ACHN (cell line): ENCODE measurements around the gene LEKR1.

Experiments
- DNase-seq: peaks from one replicate; pipeline ENCODE4 v3.0.0-alpha.2; 2015
- in situ Hi-C: cut with HindIII; loops from 2 replicates; pipeline ENCODE4 v1.10.0; 2017; ENCODE audit warnings: low sequenced_read_pairs, low pct_ligation_motif_present, low pct_unique_long_range_greater_than_20kb

Gene LEKR1

GRCh38 chr3:157063926-157064325 is 237.8 kb downstream of the LEKR1 start:
- in situ Hi-C loops = no loop called here
- DNase-seq = no peak

DNA sequence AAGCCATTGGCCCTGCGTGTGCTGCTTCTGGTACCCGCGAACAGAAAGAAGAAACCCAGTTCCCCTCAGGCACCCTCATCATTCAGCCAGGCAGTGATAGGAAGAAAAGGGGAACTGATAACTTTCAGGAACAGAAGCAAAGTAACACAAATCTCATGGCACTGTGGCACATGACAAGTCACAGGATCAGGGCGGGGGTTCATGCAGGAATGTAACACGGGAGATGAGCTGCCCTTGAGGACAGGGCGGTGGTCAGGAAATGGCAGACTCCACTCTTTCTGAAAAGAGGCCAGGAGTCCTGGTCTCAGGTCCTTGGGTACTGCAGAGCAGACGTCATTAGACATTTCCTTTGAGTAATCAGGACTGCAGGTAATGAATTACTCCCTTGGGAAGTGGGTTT is 238.2 kb downstream of the LEKR1 start:
- in situ Hi-C loops = no loop called here
- DNase-seq = no peak

GRCh38 chr3:157065201-157065600 is 239.0 kb downstream of the LEKR1 start:
- in situ Hi-C loops = no loop called here

DNA sequence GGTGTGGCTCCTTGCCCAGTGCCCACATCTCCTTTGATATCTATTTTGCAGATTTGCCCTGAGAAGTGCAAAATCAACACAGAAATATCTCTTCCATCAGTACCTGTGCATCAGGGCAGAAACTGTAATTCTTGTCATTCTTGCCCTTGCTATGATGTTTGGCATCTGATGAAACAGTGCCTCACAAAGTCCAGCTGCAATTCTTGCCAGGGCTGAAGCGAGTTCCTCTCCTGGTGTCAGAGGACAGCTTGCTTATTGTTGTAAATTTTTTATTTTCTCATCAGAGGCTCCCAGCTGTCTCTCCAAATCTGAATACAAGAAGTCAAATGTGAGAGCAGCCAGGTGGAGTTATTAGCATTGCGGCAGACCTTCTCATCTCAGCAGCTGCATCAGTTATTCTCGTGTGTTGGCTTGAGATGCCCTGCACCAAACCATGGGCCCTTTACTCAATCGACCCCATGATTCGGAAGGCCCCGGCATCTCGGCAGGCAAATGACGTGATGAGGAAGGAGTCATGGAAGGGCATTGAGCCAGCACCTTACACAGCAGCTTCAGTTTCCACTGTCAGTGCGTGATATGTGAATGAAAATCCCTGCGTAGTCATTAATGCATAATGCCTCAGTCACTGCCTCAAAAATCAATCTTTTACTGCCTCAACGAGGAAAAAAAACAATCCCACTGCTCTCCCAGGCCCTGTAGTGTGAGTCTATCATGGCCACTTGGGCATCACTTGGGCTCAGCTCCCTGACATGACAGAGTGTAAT is 240.4 kb downstream of the LEKR1 start:
- DNase-seq = no peak
- in situ Hi-C loops = no loop called here

More at GRCh38 chr3:157065201-157065600, 239.0 kb downstream of the LEKR1 start:
- no peak for DNase-seq

DNA sequence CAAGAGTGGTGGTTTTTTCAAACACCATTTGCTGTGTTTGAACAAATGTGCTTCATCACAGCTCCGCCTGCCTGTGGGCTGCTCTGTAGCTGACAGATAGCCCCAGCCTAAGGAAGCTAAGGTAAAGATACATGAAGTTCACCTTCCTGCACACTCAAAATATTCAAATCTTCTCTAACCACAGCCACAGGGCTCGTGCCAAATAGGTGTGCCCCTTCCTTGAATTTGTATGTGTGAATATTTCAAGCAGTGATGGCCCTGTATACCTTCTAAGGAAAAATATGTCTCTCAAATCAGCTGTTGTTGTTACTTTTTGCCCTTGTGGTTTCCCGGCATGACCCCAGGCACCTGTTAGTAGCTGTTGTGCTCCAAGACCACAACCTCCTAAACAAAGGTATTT is 241.0 kb downstream of the LEKR1 start:
- in situ Hi-C loops = no loop called here
- DNase-seq = no peak

- in situ Hi-C loops = no loop called here
- no peak for DNase-seq
These were observed 243.3 kb downstream of the LEKR1 start for GRCh38 chr3:157069406-157069805.

DNA sequence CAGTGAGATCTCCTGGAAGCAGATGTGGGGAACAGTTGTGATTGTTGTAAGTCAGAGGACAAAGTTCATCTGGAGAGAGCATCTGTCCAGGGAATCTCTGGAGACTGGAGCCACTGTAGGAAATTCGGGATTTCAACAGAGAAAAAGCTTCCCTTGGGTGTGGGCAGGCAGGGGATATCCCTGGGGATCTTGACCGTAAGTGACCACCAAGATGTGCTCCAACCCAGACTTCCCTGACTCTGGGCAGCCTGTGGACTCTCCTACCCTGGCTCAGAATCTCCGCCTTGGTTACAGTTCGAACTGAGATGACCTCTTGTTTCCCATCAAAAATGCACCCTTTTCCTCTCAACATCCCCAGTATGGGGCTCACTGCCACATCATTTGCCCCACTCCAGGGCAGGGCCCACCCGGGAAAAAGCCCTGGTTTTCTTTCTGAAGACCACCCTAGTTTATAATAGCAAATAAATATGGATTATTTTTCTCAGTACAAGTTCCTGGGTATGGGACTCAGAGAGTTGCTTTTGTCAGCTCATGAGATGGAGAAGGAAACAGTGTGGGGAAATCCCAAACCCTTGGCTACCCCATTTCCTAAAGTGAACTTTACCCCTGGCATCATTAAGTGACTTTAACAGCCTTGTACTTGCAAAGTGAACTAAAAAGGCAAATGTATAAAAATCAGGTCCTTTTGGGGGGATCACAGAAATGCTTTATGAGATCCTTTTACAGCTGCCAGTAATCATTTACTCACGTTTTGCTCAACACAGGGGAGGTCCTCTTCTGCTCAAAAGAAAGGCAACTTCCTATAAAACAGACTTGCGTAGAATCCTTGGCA is 243.9 kb downstream of the LEKR1 start:
- in situ Hi-C loops = no loop called here
- no peak for DNase-seq

- in situ Hi-C loops = no loop called here
- no peak for DNase-seq
These were observed 244.5 kb downstream of the LEKR1 start for GRCh38 chr3:157070678-157070999.

- DNase-seq = no peak
- in situ Hi-C loops = no loop called here
These were observed 245.8 kb downstream of the LEKR1 start for GRCh38 chr3:157071744-157072525.

DNA sequence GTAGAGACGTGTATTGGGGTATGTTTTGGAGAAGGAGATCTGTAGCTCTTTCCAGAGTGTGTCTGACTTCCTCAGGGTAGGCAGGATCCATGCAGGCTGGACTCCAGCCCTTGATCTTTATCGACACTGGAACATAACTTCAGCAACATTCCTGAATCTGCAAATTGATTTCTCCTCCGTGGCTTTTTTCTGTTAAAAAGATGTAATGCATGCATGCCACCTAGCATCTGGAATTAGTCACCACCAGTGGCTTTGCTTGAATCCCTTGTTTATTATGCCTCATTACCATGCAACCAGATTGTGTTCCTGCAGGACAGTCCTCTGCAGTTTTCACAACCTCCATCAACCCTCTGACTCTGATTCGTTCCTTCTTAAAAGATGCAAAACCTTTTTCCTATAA is 247.7 kb downstream of the LEKR1 start:
- in situ Hi-C loops = no loop called here
- DNase-seq = no peak

- in situ Hi-C loops = no loop called here
- DNase-seq = no peak
These were observed 248.3 kb downstream of the LEKR1 start for GRCh38 chr3:157074490-157074889.

- in situ Hi-C loops = no loop called here
- no peak for DNase-seq
These were observed 248.8 kb downstream of the LEKR1 start for GRCh38 chr3:157074981-157075380.

GRCh38 chr3:157075693-157076420 is 249.7 kb downstream of the LEKR1 start:
- in situ Hi-C loops = no loop called here
- no peak for DNase-seq

- DNase-seq = peak; percentile 88
- in situ Hi-C loops = no loop called here
These were observed 251.4 kb downstream of the LEKR1 start for GRCh38 chr3:157077565-157077991.

GRCh38 chr3:157078131-157078810 is 252.1 kb downstream of the LEKR1 start:
- peak; percentile 46 for DNase-seq
- in situ Hi-C loops = no loop called here

- no peak for DNase-seq
- in situ Hi-C loops = no loop called here
These were observed 252.6 kb downstream of the LEKR1 start for GRCh38 chr3:157078811-157079185.

DNA sequence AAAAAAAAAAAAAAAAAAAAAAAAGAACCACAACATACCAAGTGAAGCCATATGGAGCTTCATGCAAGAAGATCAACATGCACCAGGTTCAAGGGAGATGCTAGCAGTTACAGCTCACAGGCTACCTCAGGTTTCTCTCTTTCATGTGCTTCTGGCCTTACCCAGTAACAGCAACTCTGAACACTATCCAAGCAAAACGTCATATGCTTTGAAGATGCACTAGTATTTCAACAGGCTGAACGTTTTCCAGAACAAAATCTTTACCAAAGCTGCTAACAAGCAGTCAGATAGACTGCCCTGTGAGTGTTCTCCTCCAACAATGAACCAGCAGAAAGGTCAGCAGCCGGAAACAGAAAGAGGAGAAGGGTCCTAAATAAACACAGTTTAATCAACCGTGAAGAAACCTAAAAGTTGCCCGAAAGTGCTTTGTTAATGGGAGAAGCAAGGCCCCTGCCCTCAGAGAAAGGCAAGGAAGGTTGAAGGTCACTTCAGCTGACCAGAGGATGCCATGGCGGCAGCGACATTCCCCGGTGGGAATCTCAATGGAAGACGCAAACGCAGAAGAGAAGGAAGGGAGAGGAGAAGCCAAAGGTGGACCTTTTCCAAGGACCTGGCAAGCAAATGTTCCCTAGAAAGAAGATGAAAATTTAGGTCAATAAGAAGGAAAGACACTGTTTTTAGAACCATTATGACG is 253.7 kb downstream of the LEKR1 start:
- no peak for DNase-seq
- in situ Hi-C loops = no loop called here
